IMR-90 (cell line): ENCODE measurements around the gene SGPL1. TPM values are rescaled to one million over a fixed set of nuclear protein-coding genes. Genes with fewer than 3 reads are reported as not detected.
"Not testable (repeated sequence)": the region's sequence is repeated elsewhere in the genome, so short reads cannot be mapped to it uniquely, and the experiment has no call there.

Experiments
- ATAC-seq: fragments of 200-7000 bp; cut with Tn5 transposase; 2 replicates; pipeline ENCODE4 v1.9.1; 2020; ENCODE audit warnings: low read depth, mild to moderate bottlenecking, moderate library complexity
- BruUV-seq: library from RNA; stranded (reverse); fragments of 400-500 nt; replicated peaks from 2 replicates; lab custom pipeline; 2021; lab: Mats Ljungman, UMichigan
- CTCF ChIA-PET: fragments of 300-600 bp; formaldehyde crosslinking; extraction: SDS; loops from one replicate; lab custom pipeline; 2021; ENCODE audit warnings: antibody characterized with exemption; lab: Yijun Ruan, JAX
- POLR2A ChIA-PET: fragments of 300-600 bp; sonication (Branson Sonifier 250); formaldehyde crosslinking; loops from one replicate; lab custom pipeline; 2022; ENCODE audit warnings: antibody characterized with exemption; ENCODE audit not compliant: unreplicated experiment; lab: Charles Lee
- DNase-seq: peaks from one replicate; pipeline ENCODE4 v3.0.0; 2013
- H2AFZ ChIP-seq: replicated peaks from 2 replicates; pipeline ENCODE3; 2013; ENCODE audit warnings: low read length, mild to moderate bottlenecking; ENCODE audit not compliant: poor library complexity
- H2AK5ac ChIP-seq: 2 replicates; pipeline ENCODE4 v1.6.1; 2013; ENCODE audit warnings: low read depth, low read length, inconsistent platforms
- H2AK9ac ChIP-seq: replicated peaks from 2 replicates; pipeline ENCODE3; 2013; ENCODE audit warnings: mild to moderate bottlenecking, low read depth, low read length, moderate library complexity; ENCODE audit not compliant: poor library complexity
- H2BK120ac ChIP-seq: 2 replicates; pipeline ENCODE4 v1.6.1; 2013; ENCODE audit warnings: low read depth, low read length, inconsistent platforms
- H2BK15ac ChIP-seq: 3 replicates; pipeline ENCODE4 v1.6.1; 2013; ENCODE audit warnings: low read depth, low read length, inconsistent platforms
- H2BK20ac ChIP-seq: 2 replicates; pipeline ENCODE4 v1.6.1; 2013; ENCODE audit warnings: low read depth, mild to moderate bottlenecking, inconsistent platforms, low read length, moderate library complexity
- H2BK5ac ChIP-seq: 2 replicates; pipeline ENCODE4 v1.6.1; 2013; ENCODE audit warnings: mild to moderate bottlenecking, low read depth, low read length, inconsistent platforms; ENCODE audit not compliant: poor library complexity, severe bottlenecking
- H3K14ac ChIP-seq: replicated peaks from 2 replicates; pipeline ENCODE4 v1.6.1; 2013; ENCODE audit warnings: low read depth, low read length, inconsistent platforms
- H3K18ac ChIP-seq: 2 replicates; pipeline ENCODE4 v1.6.1; 2013; ENCODE audit warnings: low read depth, low read length, control low read depth
- H3K23ac ChIP-seq: 2 replicates; pipeline ENCODE4 v1.6.1; 2013; ENCODE audit warnings: low read depth, low read length, inconsistent platforms
- H3K27ac ChIP-seq: 2 replicates; pipeline ENCODE4 v1.5.1; 2013; ENCODE audit warnings: mild to moderate bottlenecking, control low read depth, low read length; ENCODE audit not compliant: insufficient read depth
- H3K27me3 ChIP-seq: 2 replicates; pipeline ENCODE4 v1.6.1; 2013; ENCODE audit warnings: low read length; ENCODE audit not compliant: control insufficient read depth, insufficient read depth
- H3K36me3 ChIP-seq: 2 replicates; pipeline ENCODE4 v1.6.1; 2013; ENCODE audit warnings: low read length, mixed read lengths; ENCODE audit not compliant: control insufficient read depth, insufficient read depth
- H3K4ac ChIP-seq: 2 replicates; pipeline ENCODE4 v1.6.1; 2013; ENCODE audit warnings: low read depth, low read length, inconsistent platforms
- H3K4me1 ChIP-seq: 2 replicates; pipeline ENCODE4 v1.6.1; 2013; ENCODE audit warnings: low read length, mixed read lengths; ENCODE audit not compliant: control insufficient read depth, insufficient read depth
- H3K4me2 ChIP-seq: 2 replicates; pipeline ENCODE4 v1.6.1; 2013; ENCODE audit warnings: low read depth, mild to moderate bottlenecking, control low read depth, low read length, moderate library complexity
- H3K4me3 ChIP-seq: 2 replicates; pipeline ENCODE4 v1.5.1; 2013; ENCODE audit warnings: low read depth, mild to moderate bottlenecking, control low read depth, low read length, moderate library complexity; ENCODE audit not compliant: insufficient read depth
- H3K56ac ChIP-seq: 2 replicates; pipeline ENCODE4 v1.6.1; 2013; ENCODE audit warnings: low read length, inconsistent platforms; ENCODE audit not compliant: insufficient read depth; ENCODE audit errors: extremely low read depth
- H3K79me1 ChIP-seq, 2 experiments: 2 replicates each; pipeline ENCODE4 v1.6.1; 2013; ENCODE audit warnings: low read length in 2 of 2, inconsistent platforms in 1 of 2, low read depth in 1 of 2
- H3K9ac ChIP-seq: 2 replicates; pipeline ENCODE4 v1.6.1; 2013; ENCODE audit warnings: low read depth, low read length, control low read depth
- H3K9me1 ChIP-seq: 2 replicates; pipeline ENCODE4 v1.6.1; 2013; ENCODE audit warnings: low read length, inconsistent platforms; ENCODE audit not compliant: insufficient read depth
- H3K9me3 ChIP-seq: 2 replicates; pipeline ENCODE4 v1.6.1; 2013; ENCODE audit warnings: low read length; ENCODE audit not compliant: control insufficient read depth, insufficient read depth
- H4K20me1 ChIP-seq: 2 replicates; pipeline ENCODE4 v1.6.1; 2013; ENCODE audit warnings: low read length, inconsistent platforms; ENCODE audit not compliant: insufficient read depth
- H4K5ac ChIP-seq: 2 replicates; pipeline ENCODE4 v1.6.1; 2013; ENCODE audit warnings: mild to moderate bottlenecking, low read depth, low read length, control low read depth
- H4K8ac ChIP-seq, 2 experiments: 2 replicates each; pipeline ENCODE4 v1.6.1; 2013; ENCODE audit warnings: low read depth in 2 of 2, low read length in 2 of 2, control low read depth in 1 of 2, inconsistent platforms in 1 of 2
- H4K91ac ChIP-seq: 2 replicates; pipeline ENCODE4 v1.6.1; 2013; ENCODE audit warnings: low read depth, low read length, inconsistent platforms; ENCODE audit not compliant: insufficient read depth
- WGBS, 2 experiments: methylation state at CpG; one replicate each; pipeline versions ENCODE4 v1.1.5 to v1.1.7; 2013; ENCODE audit warnings: missing lambda C conversion rate in 2 of 2; ENCODE audit not compliant: insufficient read length in 1 of 2; ENCODE audit errors: extremely low coverage in 2 of 2; 5-methylcytosine and 5-hydroxymethylcytosine counted together
- dilution Hi-C: fragments of 300-500 bp; cut with HindIII; formaldehyde crosslinking; loops from one replicate; pipeline ENCODE4 v1.14.3; 2018; ENCODE audit warnings: low sequenced_read_pairs; ENCODE audit not compliant: unreplicated experiment
- in situ Hi-C: fragments of 300-500 bp; cut with MboI; formaldehyde crosslinking; loops from 3 replicates; pipeline ENCODE4 v1.14.3; 2019; ENCODE audit warnings: low sequenced_read_pairs, inconsistent platforms, mixed read lengths
- intact Hi-C: fragments of 100-400 bp; cut with micrococcal nuclease; formaldehyde crosslinking; loops from 2 replicates; pipeline ENCODE4 v1.10.0; 2022
- polyA plus RNA-seq, 3 experiments: library from polyadenylated mRNA; depleted of rRNA; stranded (reverse); fragments of >200 nt; gene quantifications; 2 replicates each; pipeline ENCODE4 v1.2.3, GENCODE V29; 2012; ENCODE audit warnings: low replicate concordance in 1 of 3
- total RNA-seq: library from RNA; depleted of rRNA; stranded (reverse); fragments of >200 nt; gene quantifications from 2 replicates; pipeline ENCODE4 v1.2.3, GENCODE V29; 2012

Gene SGPL1
- total and polyA plus RNA-seq, 2 of the 4 experiments (the other 2 are of a cell fraction): 12.2 to 26.7 TPM

DNA sequence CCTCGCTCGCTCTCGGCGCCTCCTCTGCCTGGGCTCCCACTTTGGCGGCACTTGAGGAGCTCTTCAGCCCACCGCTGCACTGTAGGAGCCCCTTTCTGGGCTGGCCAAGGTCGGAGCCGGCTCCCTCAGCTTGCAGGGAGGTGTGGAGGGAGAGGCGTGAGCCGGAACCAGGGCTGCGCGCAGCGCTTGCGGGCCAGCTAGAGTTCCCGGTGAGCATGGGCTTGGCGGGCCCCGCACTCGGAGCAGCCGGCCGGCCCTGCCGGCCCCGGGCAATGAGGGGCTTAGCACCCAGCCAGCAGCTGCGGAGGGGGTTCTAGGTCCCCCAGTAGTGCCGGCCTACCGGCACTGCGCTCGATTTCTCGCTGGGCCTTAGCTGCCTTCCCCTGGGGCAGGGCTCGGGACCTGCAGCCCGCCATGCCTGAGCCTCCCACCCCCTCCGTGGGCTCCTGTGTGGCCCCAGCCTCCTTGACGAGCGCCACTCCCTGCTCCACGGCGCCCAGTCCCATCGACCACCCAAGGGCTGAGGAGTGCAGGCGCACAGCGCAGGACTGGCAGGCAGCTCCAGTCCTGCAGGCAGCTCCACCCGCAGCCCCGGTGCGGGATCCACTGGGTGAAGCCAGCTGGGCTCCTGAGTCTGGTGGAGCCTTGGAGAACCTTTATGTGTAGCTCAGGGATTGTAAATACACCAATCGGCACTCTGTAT lies 45.9 kb downstream of the SGPL1 start:
- H2AFZ ChIP-seq, H2AK5ac ChIP-seq, H3K27me3 ChIP-seq, H3K23ac ChIP-seq, H3K9ac ChIP-seq, CTCF ChIA-PET, H4K5ac ChIP-seq, H3K56ac ChIP-seq, H2BK120ac ChIP-seq, H4K91ac ChIP-seq, POLR2A ChIA-PET, H3K4me2 ChIP-seq, H2BK15ac ChIP-seq, H3K79me1 ChIP-seq, H4K20me1 ChIP-seq, H2AK9ac ChIP-seq, DNase-seq, H3K4me1 ChIP-seq, in situ Hi-C loops, H3K4ac ChIP-seq, H3K4me3 ChIP-seq, intact Hi-C loops, H3K9me1 ChIP-seq, H4K8ac ChIP-seq, H3K18ac ChIP-seq, BruUV-seq, H3K27ac ChIP-seq, H2BK5ac ChIP-seq, dilution Hi-C loops, ATAC-seq, H3K9me3 ChIP-seq, H2BK20ac ChIP-seq, H3K14ac ChIP-seq: not testable (repeated sequence)
- whole genome bisulfite sequencing, 2 experiments: 100% methylated on average over 12 of the region's 42 CpGs; no CpG with 5 or more reads in 1 of the 2 experiments
- peaks cover 23% of the 10 kb centered on the region for H3K36me3 ChIP-seq
